GM12873 (cell line): ENCODE data around the gene BCL2L14.

Experiments
- TF ChIP-seq, protein P1 (sequence below): IDR thresholded peaks from 2 replicates; pipeline ENCODE4 v1.5.1; 2012; ENCODE audit warnings: low read depth, mild to moderate bottlenecking, moderate library complexity, low read length, control low read depth; ENCODE audit not compliant: insufficient read depth; ENCODE audit errors: missing control alignments

Gene BCL2L14

DNA sequence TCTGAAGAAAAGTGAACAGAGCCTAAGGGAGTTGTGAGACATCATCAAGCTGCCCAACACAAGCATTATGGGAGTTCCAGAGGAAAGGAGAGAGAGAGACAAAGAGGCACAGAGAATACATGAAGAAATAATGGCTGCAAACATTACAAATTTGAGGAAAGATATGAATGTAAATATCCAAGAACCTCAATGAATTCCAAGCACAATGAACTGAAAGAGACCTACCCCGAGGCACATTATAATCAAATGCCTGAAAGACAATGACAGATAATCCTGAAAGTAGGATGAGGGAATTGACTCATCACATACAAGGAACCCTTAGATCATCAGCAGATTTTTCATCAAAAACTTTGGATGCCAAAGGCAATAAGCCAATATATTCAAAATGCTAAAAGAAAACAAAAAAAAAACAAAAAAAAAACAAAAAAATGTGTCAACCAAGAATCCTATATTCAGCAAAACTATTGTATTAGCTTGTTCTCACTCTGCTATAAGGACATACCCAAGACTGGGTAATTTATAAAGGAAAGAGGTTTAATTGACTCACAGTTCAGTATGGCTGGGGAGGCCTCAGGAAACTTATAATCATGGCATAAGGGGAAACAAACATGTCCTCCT is 37.8 kb downstream of the BCL2L14 start:
- TF ChIP-seq, protein P1, sequence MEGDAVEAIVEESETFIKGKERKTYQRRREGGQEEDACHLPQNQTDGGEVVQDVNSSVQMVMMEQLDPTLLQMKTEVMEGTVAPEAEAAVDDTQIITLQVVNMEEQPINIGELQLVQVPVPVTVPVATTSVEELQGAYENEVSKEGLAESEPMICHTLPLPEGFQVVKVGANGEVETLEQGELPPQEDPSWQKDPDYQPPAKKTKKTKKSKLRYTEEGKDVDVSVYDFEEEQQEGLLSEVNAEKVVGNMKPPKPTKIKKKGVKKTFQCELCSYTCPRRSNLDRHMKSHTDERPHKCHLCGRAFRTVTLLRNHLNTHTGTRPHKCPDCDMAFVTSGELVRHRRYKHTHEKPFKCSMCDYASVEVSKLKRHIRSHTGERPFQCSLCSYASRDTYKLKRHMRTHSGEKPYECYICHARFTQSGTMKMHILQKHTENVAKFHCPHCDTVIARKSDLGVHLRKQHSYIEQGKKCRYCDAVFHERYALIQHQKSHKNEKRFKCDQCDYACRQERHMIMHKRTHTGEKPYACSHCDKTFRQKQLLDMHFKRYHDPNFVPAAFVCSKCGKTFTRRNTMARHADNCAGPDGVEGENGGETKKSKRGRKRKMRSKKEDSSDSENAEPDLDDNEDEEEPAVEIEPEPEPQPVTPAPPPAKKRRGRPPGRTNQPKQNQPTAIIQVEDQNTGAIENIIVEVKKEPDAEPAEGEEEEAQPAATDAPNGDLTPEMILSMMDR, result no peak

DNA sequence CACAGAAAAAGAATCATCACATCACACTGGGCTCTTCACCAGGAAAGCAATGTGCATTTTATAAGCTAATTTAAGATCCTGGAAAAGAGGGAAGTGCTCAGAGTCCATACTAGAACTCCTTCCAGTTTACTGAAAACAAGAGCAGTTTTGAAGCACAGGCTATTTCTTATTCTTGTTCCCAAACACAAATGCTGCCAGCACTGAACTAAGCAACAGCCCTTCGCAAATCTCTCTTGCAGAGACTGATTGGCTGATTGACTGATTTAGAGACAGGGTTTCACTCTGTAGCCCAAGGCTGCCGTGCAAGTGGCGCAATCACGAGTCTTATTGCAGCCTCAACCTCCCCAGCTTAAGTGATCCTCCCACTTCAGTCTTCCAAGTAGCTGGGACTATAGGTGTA is 44.8 kb downstream of the BCL2L14 start:
- TF ChIP-seq, protein P1, result no peak

GRCh38 chr12:12116677-12117076 is 45.9 kb downstream of the BCL2L14 start:
- TF ChIP-seq, protein P1, result no peak

DNA sequence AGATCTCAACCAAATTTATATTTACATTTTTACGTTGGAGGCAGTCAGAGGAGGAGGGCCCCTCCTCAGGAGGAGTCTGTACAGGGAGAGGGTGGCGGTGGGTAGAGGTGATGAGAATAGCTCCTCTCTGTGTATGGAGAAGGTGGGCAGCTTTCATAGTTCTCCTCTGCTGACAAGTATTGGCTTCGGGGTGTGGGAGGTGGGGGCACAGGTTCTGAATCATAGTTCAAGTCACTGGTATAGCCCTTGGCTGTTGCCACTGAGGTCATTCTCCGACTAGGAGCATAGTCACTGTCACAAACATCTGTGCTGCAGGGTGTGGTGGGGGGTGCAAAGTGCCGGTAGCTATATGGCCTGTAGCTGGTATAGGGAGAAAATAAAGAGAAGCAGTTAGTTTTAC is 50.3 kb downstream of the BCL2L14 start:
- TF ChIP-seq, protein P1, result no peak

DNA sequence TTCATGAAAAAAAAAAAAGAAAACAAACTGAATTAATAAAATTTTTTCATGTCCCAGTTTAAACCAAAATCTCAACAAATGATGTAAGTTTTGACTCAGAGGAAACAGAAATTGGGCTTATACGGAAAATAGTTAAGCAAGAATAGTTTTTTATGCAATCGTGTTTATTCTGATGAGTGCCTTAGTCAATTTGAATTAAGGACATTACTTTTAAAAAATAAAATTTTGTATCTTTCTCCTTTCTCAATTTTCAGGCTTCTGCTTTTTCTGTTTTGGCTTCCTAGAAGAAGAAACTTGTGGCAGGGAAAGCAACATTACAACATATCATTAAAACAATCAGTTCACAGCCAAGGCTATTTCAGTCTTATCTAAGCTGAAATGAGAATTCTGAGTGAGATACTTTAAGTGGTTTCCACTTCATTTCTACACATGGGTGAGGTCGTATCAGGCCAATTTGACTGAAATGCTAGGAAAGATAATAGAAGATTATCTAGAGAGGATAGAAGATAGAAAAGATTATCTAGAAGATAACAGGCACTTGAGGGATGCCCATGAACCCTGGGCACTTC is 52.4 kb downstream of the BCL2L14 start:
- TF ChIP-seq, protein P1, result no peak

DNA sequence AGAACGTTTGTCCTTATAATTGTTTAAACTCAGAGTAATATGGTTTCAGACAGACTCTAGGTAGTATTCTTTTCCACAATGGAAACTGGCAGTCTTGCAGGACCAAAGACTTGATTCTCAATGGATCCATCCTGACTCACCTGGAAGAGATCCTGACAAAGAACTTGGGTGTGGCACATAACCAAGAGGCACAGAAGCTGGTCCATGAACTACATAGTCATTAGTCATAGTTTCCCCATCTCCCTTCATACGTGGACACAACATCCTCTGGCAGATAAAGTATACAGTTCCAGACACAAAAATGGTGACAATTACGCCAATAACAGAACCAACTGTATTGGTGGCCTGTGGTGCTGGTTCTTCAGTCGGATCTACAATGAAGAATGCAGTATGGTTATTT is 55.8 kb downstream of the BCL2L14 start:
- TF ChIP-seq, protein P1, result no peak

GRCh38 chr12:12127304-12127703 is 56.6 kb downstream of the BCL2L14 start:
- TF ChIP-seq, protein P1, result no peak
